Peyer's patch (tissue), 4 donors: ENCODE data around the gene GTPBP6.

ENCODE experiments used
- CTCF ChIP-seq, 6 experiments: fragments of 450-650 bp in 4 of 6; fragments of 200-600 bp in 2 of 6; sonication (generic) in 1 of 6; IDR thresholded peaks; one replicate each; pipeline ENCODE4 v1.5.1; 2017 to 2019; ENCODE audit warnings: antibody characterized with exemption in 6 of 6, mild to moderate bottlenecking in 3 of 6, moderate library complexity in 1 of 6
- POLR2A ChIP-seq, 2 donors: fragments of 450-650 bp; IDR thresholded peaks; one replicate each; pipeline ENCODE4 v1.5.1; 2017; ENCODE audit warnings: antibody characterized with exemption in 2 of 2, mild to moderate bottlenecking in 2 of 2, moderate library complexity in 2 of 2

- TF ChIP-seq CTCF (IDR thresholded peaks at IDR 0.05) = no peak
- TF ChIP-seq POLR2A (IDR thresholded peaks at IDR 0.05) = no peak
Observed at GRCh38 chrX:367866-368265, 49.3 kb upstream of the GTPBP6 start.
